NOMO-1 (cell line): ENCODE measurements around the gene CMA1.
"Not testable (repeated sequence)": the region's sequence is repeated elsewhere in the genome, so short reads cannot be mapped to it uniquely, and the experiment has no call there.

ENCODE experiments used
- DNase-seq, 2 experiments: peaks; one replicate each; lab custom pipeline; 2025; ENCODE audit not compliant: unreplicated experiment in 2 of 2; lab: John Stamatoyannopoulos, UW

CMA1 gene

GRCh38 chr14:24470450-24470849, 37.6 kb downstream of the CMA1 start:
- DNase-seq = not testable (repeated sequence)

- DNase-seq = no peak
These were observed 42.3 kb downstream of the CMA1 start for GRCh38 chr14:24465805-24466204.

- no peak for DNase-seq
These were observed 42.7 kb downstream of the CMA1 start for GRCh38 chr14:24465368-24465767.

GRCh38 chr14:24463884-24464785, 43.9 kb downstream of the CMA1 start:
- DNase-seq = no peak

GRCh38 chr14:24463017-24463883, 44.8 kb downstream of the CMA1 start:
- DNase-seq = no peak

- no peak for DNase-seq
These were observed 46.7 kb downstream of the CMA1 start for GRCh38 chr14:24461336-24461735.

GRCh38 chr14:24459331-24459730, 48.7 kb downstream of the CMA1 start:
- DNase-seq = no peak

- no peak for DNase-seq
These were observed 49.3 kb downstream of the CMA1 start for GRCh38 chr14:24458736-24459135.

- DNase-seq = no peak
These were observed 51.1 kb downstream of the CMA1 start for GRCh38 chr14:24456980-24457379.
